A549 (cell line): ENCODE measurements around the gene MTCH2.

Experiments
- BHLHE40 ChIP-seq: IDR thresholded peaks from 2 replicates; pipeline ENCODE4 v1.6.1; 2012; ENCODE audit warnings: low read depth, low read length, inconsistent platforms
- CBX8 ChIP-seq: fragments of 200-600 bp; sonication (generic); IDR thresholded peaks from 2 replicates; pipeline ENCODE4 v1.6.1; 2016
- CEBPB ChIP-seq, 2 experiments: fragments of >200 bp in 1 of 2; sonication (Bioruptor Twin) in 1 of 2; formaldehyde crosslinking in 1 of 2; IDR thresholded peaks; 2 replicates each; pipeline ENCODE4 v1.6.1; 2012 to 2016
- CTCF ChIP-seq: fragments of >200 bp; sonication (Bioruptor Twin); formaldehyde crosslinking; IDR thresholded peaks from 3 replicates; pipeline ENCODE4 v1.5.1; 2016
- EHMT2 ChIP-seq: fragments of 200-600 bp; sonication (generic); IDR thresholded peaks from 2 replicates; pipeline ENCODE4 v1.6.1; 2016; ENCODE audit warnings: antibody characterized with exemption, low read depth, mild to moderate bottlenecking, moderate library complexity
- EP300 ChIP-seq, 2 experiments: fragments of >200 bp; sonication (Bioruptor Twin); formaldehyde crosslinking; IDR thresholded peaks; 2 replicates in 1 of 2; 3 replicates in 1 of 2; pipeline ENCODE4 v1.6.1; 2016 to 2017
- POLR2A ChIP-seq: IDR thresholded peaks from 2 replicates; pipeline ENCODE4 v1.6.1; 2012; ENCODE audit warnings: mild to moderate bottlenecking, low read length
- RAD21 ChIP-seq, 2 experiments: fragments of >200 bp in 1 of 2; sonication (Bioruptor Twin) in 1 of 2; formaldehyde crosslinking in 1 of 2; IDR thresholded peaks in 1 of 2; conservative IDR thresholded peaks in 1 of 2; 2 replicates in 1 of 2; 3 replicates in 1 of 2; pipeline ENCODE4 v1.6.1; 2012 to 2018; ENCODE audit warnings: inconsistent platforms in 1 of 2
- RFX5 ChIP-seq: fragments of 450-650 bp; IDR thresholded peaks from 2 replicates; pipeline ENCODE4 v1.7.1; 2014; ENCODE audit warnings: antibody characterized with exemption, mild to moderate bottlenecking, moderate library complexity
- TFCP2L1 ChIP-seq: fragments of 250-450 bp; sonication (Bioruptor Pico); IDR thresholded peaks from 2 replicates; pipeline ENCODE4 v1.5.0; 2021; ENCODE audit warnings: mild to moderate bottlenecking
- TF ChIP-seq, protein P1 (sequence below): fragments of 200-600 bp; sonication (generic); IDR thresholded peaks from 2 replicates; pipeline ENCODE4 v1.6.1; 2016; ENCODE audit warnings: antibody characterized with exemption, mild to moderate bottlenecking, moderate library complexity
- TF ChIP-seq, protein P2 (sequence below): IDR thresholded peaks from 2 replicates; pipeline ENCODE4 v1.6.1; 2012

DNA sequence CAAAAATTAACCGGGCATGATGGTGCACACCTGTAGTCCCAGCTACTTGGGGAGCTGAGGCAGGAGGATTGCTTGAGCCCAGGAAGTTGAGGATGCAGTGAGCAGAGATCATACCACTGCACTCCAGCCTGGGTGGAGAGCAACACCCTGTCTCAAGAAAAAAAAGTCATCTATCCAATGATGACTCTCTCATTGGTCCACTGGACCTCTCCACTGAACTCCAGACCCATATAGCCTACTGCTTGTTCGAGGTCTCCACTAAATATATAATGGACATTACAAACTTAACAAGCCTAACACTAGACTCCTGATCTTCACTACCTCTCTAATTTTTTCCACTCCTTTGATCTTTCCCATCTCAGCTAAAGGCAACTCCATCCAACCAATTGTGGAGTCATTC is 33.5 kb upstream of the MTCH2 start:
- TF ChIP-seq EP300 (IDR thresholded peaks at IDR 0.05) (no peak), POLR2A (no peak), CTCF (no peak), CBX8 (no peak), CEBPB (IDR thresholded peaks at IDR 0.05) (no peak), RAD21 (conservative IDR thresholded peaks at IDR 0.05 in 1 of 2, IDR thresholded peaks at IDR 0.05 in 1 of 2) (no peak), BHLHE40 (no peak), TFCP2L1 (CRISPR knock-in tag) (no peak), EHMT2 (no peak), RFX5 (no peak)
- TF ChIP-seq, protein P1, sequence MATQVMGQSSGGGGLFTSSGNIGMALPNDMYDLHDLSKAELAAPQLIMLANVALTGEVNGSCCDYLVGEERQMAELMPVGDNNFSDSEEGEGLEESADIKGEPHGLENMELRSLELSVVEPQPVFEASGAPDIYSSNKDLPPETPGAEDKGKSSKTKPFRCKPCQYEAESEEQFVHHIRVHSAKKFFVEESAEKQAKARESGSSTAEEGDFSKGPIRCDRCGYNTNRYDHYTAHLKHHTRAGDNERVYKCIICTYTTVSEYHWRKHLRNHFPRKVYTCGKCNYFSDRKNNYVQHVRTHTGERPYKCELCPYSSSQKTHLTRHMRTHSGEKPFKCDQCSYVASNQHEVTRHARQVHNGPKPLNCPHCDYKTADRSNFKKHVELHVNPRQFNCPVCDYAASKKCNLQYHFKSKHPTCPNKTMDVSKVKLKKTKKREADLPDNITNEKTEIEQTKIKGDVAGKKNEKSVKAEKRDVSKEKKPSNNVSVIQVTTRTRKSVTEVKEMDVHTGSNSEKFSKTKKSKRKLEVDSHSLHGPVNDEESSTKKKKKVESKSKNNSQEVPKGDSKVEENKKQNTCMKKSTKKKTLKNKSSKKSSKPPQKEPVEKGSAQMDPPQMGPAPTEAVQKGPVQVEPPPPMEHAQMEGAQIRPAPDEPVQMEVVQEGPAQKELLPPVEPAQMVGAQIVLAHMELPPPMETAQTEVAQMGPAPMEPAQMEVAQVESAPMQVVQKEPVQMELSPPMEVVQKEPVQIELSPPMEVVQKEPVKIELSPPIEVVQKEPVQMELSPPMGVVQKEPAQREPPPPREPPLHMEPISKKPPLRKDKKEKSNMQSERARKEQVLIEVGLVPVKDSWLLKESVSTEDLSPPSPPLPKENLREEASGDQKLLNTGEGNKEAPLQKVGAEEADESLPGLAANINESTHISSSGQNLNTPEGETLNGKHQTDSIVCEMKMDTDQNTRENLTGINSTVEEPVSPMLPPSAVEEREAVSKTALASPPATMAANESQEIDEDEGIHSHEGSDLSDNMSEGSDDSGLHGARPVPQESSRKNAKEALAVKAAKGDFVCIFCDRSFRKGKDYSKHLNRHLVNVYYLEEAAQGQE, result no peak
- TF ChIP-seq, protein P2, sequence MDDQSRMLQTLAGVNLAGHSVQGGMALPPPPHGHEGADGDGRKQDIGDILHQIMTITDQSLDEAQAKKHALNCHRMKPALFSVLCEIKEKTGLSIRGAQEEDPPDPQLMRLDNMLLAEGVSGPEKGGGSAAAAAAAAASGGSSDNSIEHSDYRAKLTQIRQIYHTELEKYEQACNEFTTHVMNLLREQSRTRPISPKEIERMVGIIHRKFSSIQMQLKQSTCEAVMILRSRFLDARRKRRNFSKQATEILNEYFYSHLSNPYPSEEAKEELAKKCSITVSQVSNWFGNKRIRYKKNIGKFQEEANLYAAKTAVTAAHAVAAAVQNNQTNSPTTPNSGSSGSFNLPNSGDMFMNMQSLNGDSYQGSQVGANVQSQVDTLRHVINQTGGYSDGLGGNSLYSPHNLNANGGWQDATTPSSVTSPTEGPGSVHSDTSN, result no peak
